ENCODE data around the gene KLHL29.

Gene KLHL29

GRCh38 chr2:23602116-23602515 lies 217.1 kb downstream of the KLHL29 start:
- no peaks in the 10 kb centered on the region for H3K27me3 ChIP-seq
- H3K4me3 ChIP-seq (ENCODE audit: low read depth, low read length): no peak overlapping the region
- no peak for TF ChIP-seq CTCF (IDR thresholded peaks at IDR 0.05; ENCODE audit: low read depth, low read length)
- H3K36me3 ChIP-seq: no peaks in the 10 kb centered on the region
- no peaks in the 10 kb centered on the region; the same call in 1 of the 2 replicates for H3K4me1 ChIP-seq
- H3K9me3 ChIP-seq: no peaks in the 10 kb centered on the region
- DNase-seq: no peak

- Histone ChIP-seq H3K4me3 (ENCODE audit: low read depth, low read length) (no peak overlapping the region), H3K36me3 (no peaks in the 10 kb centered on the region), H3K4me1 (no peaks in the 10 kb centered on the region; the same call in 1 of the 2 replicates), H3K27me3 (no peaks in the 10 kb centered on the region), H3K9me3 (no peaks in the 10 kb centered on the region)
- no peak for TF ChIP-seq CTCF (IDR thresholded peaks at IDR 0.05; ENCODE audit: low read depth, low read length)
- DNase-seq: peak; percentile 4
These were observed 218.2 kb downstream of the KLHL29 start for GRCh38 chr2:23603156-23603555.

- H3K27me3 ChIP-seq: no peaks in the 10 kb centered on the region
- H3K4me3 ChIP-seq (ENCODE audit: low read depth, low read length): no peak overlapping the region
- H3K4me1 ChIP-seq: no peaks in the 10 kb centered on the region; the same call in 1 of the 2 replicates
- peak; percentile 3 for DNase-seq
- TF ChIP-seq CTCF (IDR thresholded peaks at IDR 0.05; ENCODE audit: low read depth, low read length): no peak
- no peaks in the 10 kb centered on the region for H3K36me3 ChIP-seq
- no peaks in the 10 kb centered on the region for H3K9me3 ChIP-seq
These were observed 218.6 kb downstream of the KLHL29 start for GRCh38 chr2:23603581-23603980.

- Histone ChIP-seq H3K9me3 (no peaks in the 10 kb centered on the region), H3K36me3 (no peaks in the 10 kb centered on the region), H3K4me1 (no peaks in the 10 kb centered on the region; the same call in 1 of the 2 replicates), H3K4me3 (ENCODE audit: low read depth, low read length) (no peak overlapping the region), H3K27me3 (no peaks in the 10 kb centered on the region)
- DNase-seq: peak; percentile 2
- no peak for TF ChIP-seq CTCF (IDR thresholded peaks at IDR 0.05; ENCODE audit: low read depth, low read length)
These were observed 219.8 kb downstream of the KLHL29 start for GRCh38 chr2:23604731-23605130.

- H3K27me3 ChIP-seq: no peaks in the 10 kb centered on the region
- no peak for TF ChIP-seq CTCF (IDR thresholded peaks at IDR 0.05; ENCODE audit: low read depth, low read length)
- DNase-seq: peak; percentile 2
- no peaks in the 10 kb centered on the region; the same call in 1 of the 2 replicates for H3K4me1 ChIP-seq
- H3K36me3 ChIP-seq: no peaks in the 10 kb centered on the region
- no peak overlapping the region for H3K4me3 ChIP-seq (ENCODE audit: low read depth, low read length)
- no peaks in the 10 kb centered on the region for H3K9me3 ChIP-seq
These were observed 220.3 kb downstream of the KLHL29 start for GRCh38 chr2:23605236-23605635.

- Histone ChIP-seq H3K27me3 (no peaks in the 10 kb centered on the region), H3K36me3 (no peaks in the 10 kb centered on the region), H3K9me3 (peaks cover under 1% of the 10 kb centered on the region; the same call in 1 of the 2 replicates), H3K4me1 (no peaks in the 10 kb centered on the region), H3K4me3 (ENCODE audit: low read depth, low read length) (no peak overlapping the region)
- DNase-seq: no peak
- TF ChIP-seq CTCF (IDR thresholded peaks at IDR 0.05; ENCODE audit: low read depth, low read length): no peak
These were observed 221.2 kb downstream of the KLHL29 start for GRCh38 chr2:23606196-23606595.
